Neural progenitor cell (in vitro differentiated cells): ENCODE measurements around the gene TAS2R9. TPM values are rescaled to one million over a fixed set of nuclear protein-coding genes. Genes with fewer than 3 reads are reported as not detected.
A peak's percentile ranks its signal among the peaks of the same experiment; 100 is the strongest.

Experiments used
- DNase-seq: peaks from one replicate; pipeline ENCODE4 v3.0.0-alpha.2; 2016; ENCODE audit warnings: low spot score
- H2AFZ ChIP-seq: fragments of 200-600 bp; sonication (generic); replicated peaks from 2 replicates; pipeline ENCODE4 v1.6.1; 2016; ENCODE audit warnings: antibody characterized with exemption
- H3F3A ChIP-seq: fragments of 200-600 bp; sonication (generic); 2 replicates; pipeline ENCODE4 v1.6.1; 2016; ENCODE audit warnings: antibody characterized with exemption, low read depth
- H3K27ac ChIP-seq: fragments of 200-600 bp; sonication (generic); 2 replicates; pipeline ENCODE4 v1.5.1; 2016; ENCODE audit warnings: mild to moderate bottlenecking
- H3K27me3 ChIP-seq: fragments of 200-600 bp; sonication (generic); 2 replicates; pipeline ENCODE4 v1.6.1; 2016; ENCODE audit warnings: mild to moderate bottlenecking, moderate library complexity
- H3K36me3 ChIP-seq: fragments of 200-600 bp; sonication (generic); 2 replicates; pipeline ENCODE4 v1.5.1; 2016
- H3K4me1 ChIP-seq: fragments of 200-600 bp; sonication (generic); 2 replicates; pipeline ENCODE4 v1.6.1; 2016; ENCODE audit warnings: mixed run types
- H3K4me2 ChIP-seq: fragments of 200-600 bp; sonication (generic); 2 replicates; pipeline ENCODE4 v1.6.1; 2016
- H3K4me3 ChIP-seq: fragments of 200-600 bp; sonication (generic); 2 replicates; pipeline ENCODE4 v1.5.1; 2016
- H3K79me2 ChIP-seq: fragments of 200-600 bp; sonication (generic); 2 replicates; pipeline ENCODE4 v1.6.1; 2016; ENCODE audit warnings: low read depth
- H3K9ac ChIP-seq: fragments of 200-600 bp; sonication (generic); 2 replicates; pipeline ENCODE4 v1.6.1; 2016
- H3K9me3 ChIP-seq: fragments of 200-600 bp; sonication (generic); 2 replicates; pipeline ENCODE4 v1.5.1; 2016; ENCODE audit warnings: low read depth
- H4K20me1 ChIP-seq: fragments of 200-600 bp; sonication (generic); 2 replicates; pipeline ENCODE4 v1.6.1; 2016; ENCODE audit warnings: low read depth
- H3K27ac Mint-ChIP-seq: 3 replicates; pipeline ENCODE4 v1.8.0; 2021; ENCODE audit warnings: mixed read lengths
- H3K27me3 Mint-ChIP-seq: 2 replicates; pipeline ENCODE4 v1.8.0; 2022; ENCODE audit warnings: low read depth, mild to moderate bottlenecking, inconsistent platforms, moderate library complexity, mixed read lengths; ENCODE audit not compliant: insufficient read depth
- H3K36me3 Mint-ChIP-seq: 3 replicates; pipeline ENCODE4 v1.8.0; 2021; ENCODE audit warnings: mixed read lengths
- H3K4me1 Mint-ChIP-seq: 3 replicates; pipeline ENCODE4 v1.8.0; 2021; ENCODE audit warnings: mixed read lengths
- H3K4me3 Mint-ChIP-seq: 3 replicates; pipeline ENCODE4 v1.8.0; 2021; ENCODE audit warnings: mild to moderate bottlenecking, moderate library complexity, mixed read lengths
- H3K9me3 Mint-ChIP-seq: 3 replicates; pipeline ENCODE4 v1.8.0; 2020; ENCODE audit warnings: mixed read lengths
- CTCF ChIP-seq: fragments of 200-600 bp; sonication (generic); IDR thresholded peaks from 2 replicates; pipeline ENCODE4 v1.5.1; 2017; ENCODE audit warnings: antibody characterized with exemption, mild to moderate bottlenecking
- EZH2 ChIP-seq: fragments of 200-600 bp; sonication (generic); IDR thresholded peaks from 2 replicates; pipeline ENCODE4 v1.6.1; 2017; ENCODE audit warnings: antibody characterized with exemption, mild to moderate bottlenecking, moderate library complexity
- EZH2phosphoT487 ChIP-seq: fragments of 200-600 bp; sonication (generic); IDR thresholded peaks from 2 replicates; pipeline ENCODE4 v1.6.1; 2017; ENCODE audit warnings: antibody characterized with exemption
- small RNA-seq: library from RNA; depleted of rRNA; stranded (forward); fragments of <200 nt; gene quantifications from one replicate; pipeline ENCODE3, GENCODE V24; 2015
- total RNA-seq: library from RNA; depleted of rRNA; stranded (reverse); fragments of >200 nt; gene quantifications from 2 replicates; pipeline ENCODE4 v1.2.3, GENCODE V29; 2015; ENCODE audit warnings: low replicate concordance

The TAS2R9 gene
- total RNA-seq, 1 donor from 2014 or later: not detected

GRCh38 chr12:10771132-10771733 lies 38.7 kb downstream of the TAS2R9 start:
- H3K27ac Mint-ChIP-seq: no peak overlapping the region
- no peak overlapping the region for H3K4me3 Mint-ChIP-seq

GRCh38 chr12:10759657-10760056 lies 50.3 kb downstream of the TAS2R9 start:
- no peaks in the 10 kb centered on the region for H3K4me1 Mint-ChIP-seq
- Histone ChIP-seq H4K20me1 (no peaks in the 10 kb centered on the region), H3K4me2 (no peak overlapping the region), H3K27me3 (peaks cover 11% of the 10 kb centered on the region), H2AFZ (no peak overlapping the region), H3K4me1 (no peaks in the 10 kb centered on the region), H3F3A (no peaks in the 10 kb centered on the region), H3K79me2 (no peaks in the 10 kb centered on the region), H3K4me3 (no peak overlapping the region), H3K9ac (no peak overlapping the region), H3K9me3 (peaks cover 13% of the 10 kb centered on the region), H3K27ac (no peak overlapping the region), H3K36me3 (no peaks in the 10 kb centered on the region)
- H3K27ac Mint-ChIP-seq: no peak overlapping the region
- no peak for TF ChIP-seq EZH2phosphoT487
- TF ChIP-seq CTCF: no peak
- TF ChIP-seq EZH2: no peak
- H3K4me3 Mint-ChIP-seq: no peak overlapping the region
- H3K27me3 Mint-ChIP-seq: no peaks in the 10 kb centered on the region
- DNase-seq: no peak
- no peaks in the 10 kb centered on the region for H3K36me3 Mint-ChIP-seq
- peaks cover 12% of the 10 kb centered on the region for H3K9me3 Mint-ChIP-seq

More at GRCh38 chr12:10771132-10771733, 38.7 kb downstream of the TAS2R9 start:
- H3K27me3 Mint-ChIP-seq: no peaks in the 10 kb centered on the region
- peak; percentile 74 for TF ChIP-seq CTCF
- TF ChIP-seq EZH2phosphoT487: no peak
- TF ChIP-seq EZH2: no peak
- H3K4me1 Mint-ChIP-seq: no peaks in the 10 kb centered on the region
- H3K4me2 ChIP-seq: no peak overlapping the region
- no peaks in the 10 kb centered on the region for H3K79me2 ChIP-seq
- H3K9me3 Mint-ChIP-seq: no peaks in the 10 kb centered on the region
- no peak overlapping the region for H2AFZ ChIP-seq
- H3K4me1 ChIP-seq: no peaks in the 10 kb centered on the region
- peaks cover 26% of the 10 kb centered on the region for H3K27me3 ChIP-seq
- H3K4me3 ChIP-seq: no peak overlapping the region
- H3K9ac ChIP-seq: no peak overlapping the region
- H3K36me3 Mint-ChIP-seq: no peaks in the 10 kb centered on the region
- no peaks in the 10 kb centered on the region for H3K36me3 ChIP-seq
- peak; percentile 12 for DNase-seq
- H4K20me1 ChIP-seq: no peaks in the 10 kb centered on the region
- H3K27ac ChIP-seq: no peak overlapping the region
- H3F3A ChIP-seq: no peaks in the 10 kb centered on the region
- H3K9me3 ChIP-seq: no peaks in the 10 kb centered on the region

Small RNA genes lying within 50 kb of the gene (small RNA-seq; reads per million reads assigned to genes)
- not detected for gene PRR4

Other genes starting within 250 kb of the TAS2R9 start
- gene MAGOHB, start 196.6 kb downstream of the TAS2R9 start, total RNA-seq: 37.4 and 53.5 TPM in 2 replicates
- gene STYK1, start 136.1 kb downstream of the TAS2R9 start, total RNA-seq: 0.06 and 0.15 TPM in 2 replicates
- 78.9 and 123 TPM in 2 replicates for gene YBX3, start 86.8 kb downstream of the TAS2R9 start, total RNA-seq
- not detected in 2 replicates for gene TAS2R7, start 7.5 kb downstream of the TAS2R9 start, total RNA-seq
- gene TAS2R8, start 2.9 kb downstream of the TAS2R9 start, total RNA-seq: 0.22 TPM in 1 of 2 replicates, not detected in the other
- 0.87 and 1.4 TPM in 2 replicates for gene TAS2R10, start 16.2 kb upstream of the TAS2R9 start, total RNA-seq
- gene PRR4, start 39.3 kb upstream of the TAS2R9 start, total RNA-seq: 0.69 and 2.6 TPM in 2 replicates
- gene PRH1, start 74.1 kb upstream of the TAS2R9 start, total RNA-seq: 24.1 and 30.3 TPM in 2 replicates
- gene TAS2R13, start 99.4 kb upstream of the TAS2R9 start, total RNA-seq: 2.0 and 2.4 TPM in 2 replicates
- gene PRH2, start 119.1 kb upstream of the TAS2R9 start, total RNA-seq: not detected in 2 replicates
- 4.1 and 7.0 TPM in 2 replicates for gene TAS2R14, start 129.1 kb upstream of the TAS2R9 start, total RNA-seq
- gene TAS2R50, start 176.7 kb upstream of the TAS2R9 start, total RNA-seq: 2.4 and 12.1 TPM in 2 replicates
- gene TAS2R20, start 188.1 kb upstream of the TAS2R9 start, total RNA-seq: 6.4 and 7.4 TPM in 2 replicates
- gene TAS2R19, start 212.5 kb upstream of the TAS2R9 start, total RNA-seq: 7.7 and 9.7 TPM in 2 replicates
- 7.8 and 13.2 TPM in 2 replicates for gene TAS2R31, start 221.2 kb upstream of the TAS2R9 start, total RNA-seq